Right atrium auricular region (tissue), 2 donors: ENCODE results near the gene INO80D. TPM values are rescaled to one million over a fixed set of nuclear protein-coding genes. Genes with fewer than 3 reads are reported as not detected.

ENCODE experiments used
- DNase-seq: peaks from one replicate; pipeline ENCODE4 v3.0.0-alpha.2; 2019; ENCODE audit warnings: low spot score
- H3K27ac ChIP-seq, 2 donors: fragments of 200-600 bp; sonication (generic); 1 replicate in 1 of 2; 2 replicates in 1 of 2; pipeline ENCODE4 v1.5.1; 2016 to 2019
- H3K27me3 ChIP-seq, 2 donors: fragments of 200-600 bp; sonication (generic); one replicate each; pipeline versions ENCODE4 v1.5.1 to v1.6.0; 2017 to 2019
- H3K36me3 ChIP-seq: fragments of 200-600 bp; sonication (generic); one replicate; pipeline ENCODE4 v1.5.1; 2016
- H3K4me1 ChIP-seq, 2 donors: fragments of 200-600 bp; sonication (generic); one replicate each; pipeline versions ENCODE4 v1.5.1 to v1.6.0; 2017 to 2019
- H3K4me3 ChIP-seq, 2 donors: fragments of 200-600 bp; sonication (generic); 1 replicate in 1 of 2; 2 replicates in 1 of 2; pipeline ENCODE4 v1.5.1; 2017 to 2019; ENCODE audit warnings: mild to moderate bottlenecking in 1 of 2, moderate library complexity in 1 of 2
- H3K9me3 ChIP-seq, 2 donors: fragments of 200-600 bp; sonication (generic); one replicate each; pipeline ENCODE4 v1.5.1; 2019
- CTCF ChIP-seq, 2 donors: fragments of 200-600 bp; sonication (generic); IDR thresholded peaks; one replicate each; pipeline ENCODE4 v1.5.1; 2019; ENCODE audit warnings: antibody characterized with exemption in 2 of 2
- total RNA-seq, 2 donors: library from RNA; depleted of rRNA; stranded (reverse); fragments of >200 nt; gene quantifications; one replicate each; pipeline ENCODE4 v1.1.0, GENCODE V29; 2016

INO80D gene
- total RNA-seq, 2 donors from 2014 or later, result 10.2 to 12.9 TPM

- Histone ChIP-seq H3K27me3 (no peaks in the 10 kb centered on the region), H3K36me3 (peaks cover 36% of the 10 kb centered on the region), H3K4me3 (no peak overlapping the region), H3K4me1 (peaks cover 0 to 4% of the 10 kb centered on the region in 2 donors), H3K27ac (no peak overlapping the region), H3K9me3 (no peaks in the 10 kb centered on the region)
- no peak for TF ChIP-seq CTCF (IDR thresholded peaks at IDR 0.05)
- DNase-seq, result no peak
These were observed 74.9 kb downstream of the INO80D start for GRCh38 chr2:206011018-206011614.

- Histone ChIP-seq H3K4me1 (no peaks in the 10 kb centered on the region), H3K9me3 (no peaks in the 10 kb centered on the region), H3K36me3 (peaks cover 50% of the 10 kb centered on the region), H3K4me3 (no peak overlapping the region), H3K27ac (no peak overlapping the region), H3K27me3 (no peaks in the 10 kb centered on the region)
- no peak for DNase-seq
- peak in 1 of 2 donors; percentile 28 for TF ChIP-seq CTCF (IDR thresholded peaks at IDR 0.05)
These were observed 81.8 kb downstream of the INO80D start for GRCh38 chr2:206004004-206004693.

- no peaks in the 10 kb centered on the region for H3K27me3 ChIP-seq
- no peaks in the 10 kb centered on the region for H3K4me1 ChIP-seq
- peaks cover 44% of the 10 kb centered on the region for H3K36me3 ChIP-seq
- no peak overlapping the region for H3K4me3 ChIP-seq
- H3K27ac ChIP-seq, result no peak overlapping the region
- H3K9me3 ChIP-seq, result no peaks in the 10 kb centered on the region
- DNase-seq, result no peak
- no peak for TF ChIP-seq CTCF (IDR thresholded peaks at IDR 0.05)
These were observed 83.5 kb downstream of the INO80D start for GRCh38 chr2:206002440-206002839.

GRCh38 chr2:206001912-206002311 lies 84.1 kb downstream of the INO80D start:
- no peak for TF ChIP-seq CTCF (IDR thresholded peaks at IDR 0.05)
- no peaks in the 10 kb centered on the region for H3K9me3 ChIP-seq
- H3K36me3 ChIP-seq, result peaks cover 43% of the 10 kb centered on the region

GRCh38 chr2:206000776-206001175 lies 85.2 kb downstream of the INO80D start:
- Histone ChIP-seq H3K27ac (no peak overlapping the region), H3K27me3 (no peaks in the 10 kb centered on the region), H3K9me3 (no peaks in the 10 kb centered on the region), H3K4me1 (no peaks in the 10 kb centered on the region), H3K4me3 (no peak overlapping the region), H3K36me3 (peaks cover 33% of the 10 kb centered on the region)
- no peak for DNase-seq
- TF ChIP-seq CTCF (IDR thresholded peaks at IDR 0.05), result no peak

More at GRCh38 chr2:206001912-206002311, 84.1 kb downstream of the INO80D start:
- H3K27ac ChIP-seq, result no peak overlapping the region
- no peak overlapping the region for H3K4me3 ChIP-seq
- DNase-seq, result no peak
- H3K4me1 ChIP-seq, result no peaks in the 10 kb centered on the region
- no peaks in the 10 kb centered on the region for H3K27me3 ChIP-seq
